Sigmoid colon (tissue), 4 donors: ENCODE data around the gene KIF3C.

Experiments used
- EP300 ChIP-seq, 4 donors: sonication (generic); formaldehyde crosslinking; IDR thresholded peaks; one replicate each; pipeline ENCODE4 v1.6.1; 2017; ENCODE audit warnings: antibody characterized with exemption in 4 of 4
- POLR2A ChIP-seq, 2 donors: fragments of 450-650 bp; IDR thresholded peaks; one replicate each; pipeline ENCODE4 v1.6.1; 2016; ENCODE audit warnings: antibody characterized with exemption in 2 of 2, mild to moderate bottlenecking in 2 of 2, moderate library complexity in 2 of 2
- POLR2AphosphoS5 ChIP-seq, 4 donors: sonication (generic); formaldehyde crosslinking; IDR thresholded peaks; one replicate each; pipeline ENCODE4 v1.6.1; 2017; ENCODE audit warnings: antibody characterized with exemption in 4 of 4
- TF ChIP-seq, protein P1 (sequence below), 4 experiments: fragments of 450-650 bp in 3 of 4; fragments of 200-600 bp in 1 of 4; IDR thresholded peaks; one replicate each; pipeline ENCODE4 v1.5.1; 2016 to 2019; ENCODE audit warnings: antibody characterized with exemption in 4 of 4, mild to moderate bottlenecking in 3 of 4, moderate library complexity in 2 of 4

DNA sequence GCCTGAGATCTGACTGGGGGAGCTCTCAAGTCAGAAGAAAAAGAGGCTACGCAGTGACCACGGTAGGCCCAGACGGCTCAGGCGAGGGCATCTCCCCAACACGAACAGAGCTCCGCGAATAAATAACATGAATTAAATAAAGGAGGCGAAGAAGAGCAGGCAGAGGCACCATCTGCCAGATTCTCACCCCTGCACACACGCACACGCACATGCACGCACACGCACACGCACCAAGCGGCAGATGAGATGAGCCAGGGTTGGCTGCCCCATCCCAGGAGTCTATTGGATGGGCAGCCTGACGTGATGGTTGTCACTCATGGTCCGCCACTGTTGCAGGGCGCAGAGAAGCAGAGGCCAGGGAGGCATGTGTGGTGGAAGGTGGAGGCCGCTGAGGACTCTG, 53.6 kb downstream of the KIF3C start:
- TF ChIP-seq, protein P1, sequence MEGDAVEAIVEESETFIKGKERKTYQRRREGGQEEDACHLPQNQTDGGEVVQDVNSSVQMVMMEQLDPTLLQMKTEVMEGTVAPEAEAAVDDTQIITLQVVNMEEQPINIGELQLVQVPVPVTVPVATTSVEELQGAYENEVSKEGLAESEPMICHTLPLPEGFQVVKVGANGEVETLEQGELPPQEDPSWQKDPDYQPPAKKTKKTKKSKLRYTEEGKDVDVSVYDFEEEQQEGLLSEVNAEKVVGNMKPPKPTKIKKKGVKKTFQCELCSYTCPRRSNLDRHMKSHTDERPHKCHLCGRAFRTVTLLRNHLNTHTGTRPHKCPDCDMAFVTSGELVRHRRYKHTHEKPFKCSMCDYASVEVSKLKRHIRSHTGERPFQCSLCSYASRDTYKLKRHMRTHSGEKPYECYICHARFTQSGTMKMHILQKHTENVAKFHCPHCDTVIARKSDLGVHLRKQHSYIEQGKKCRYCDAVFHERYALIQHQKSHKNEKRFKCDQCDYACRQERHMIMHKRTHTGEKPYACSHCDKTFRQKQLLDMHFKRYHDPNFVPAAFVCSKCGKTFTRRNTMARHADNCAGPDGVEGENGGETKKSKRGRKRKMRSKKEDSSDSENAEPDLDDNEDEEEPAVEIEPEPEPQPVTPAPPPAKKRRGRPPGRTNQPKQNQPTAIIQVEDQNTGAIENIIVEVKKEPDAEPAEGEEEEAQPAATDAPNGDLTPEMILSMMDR (IDR thresholded peaks at IDR 0.05), result no peak
- TF ChIP-seq POLR2A (IDR thresholded peaks at IDR 0.05) (no peak), EP300 (IDR thresholded peaks at IDR 0.05) (no peak), POLR2AphosphoS5 (IDR thresholded peaks at IDR 0.05) (no peak)
